ENCODE results near the gene SLC26A6.

DNA sequence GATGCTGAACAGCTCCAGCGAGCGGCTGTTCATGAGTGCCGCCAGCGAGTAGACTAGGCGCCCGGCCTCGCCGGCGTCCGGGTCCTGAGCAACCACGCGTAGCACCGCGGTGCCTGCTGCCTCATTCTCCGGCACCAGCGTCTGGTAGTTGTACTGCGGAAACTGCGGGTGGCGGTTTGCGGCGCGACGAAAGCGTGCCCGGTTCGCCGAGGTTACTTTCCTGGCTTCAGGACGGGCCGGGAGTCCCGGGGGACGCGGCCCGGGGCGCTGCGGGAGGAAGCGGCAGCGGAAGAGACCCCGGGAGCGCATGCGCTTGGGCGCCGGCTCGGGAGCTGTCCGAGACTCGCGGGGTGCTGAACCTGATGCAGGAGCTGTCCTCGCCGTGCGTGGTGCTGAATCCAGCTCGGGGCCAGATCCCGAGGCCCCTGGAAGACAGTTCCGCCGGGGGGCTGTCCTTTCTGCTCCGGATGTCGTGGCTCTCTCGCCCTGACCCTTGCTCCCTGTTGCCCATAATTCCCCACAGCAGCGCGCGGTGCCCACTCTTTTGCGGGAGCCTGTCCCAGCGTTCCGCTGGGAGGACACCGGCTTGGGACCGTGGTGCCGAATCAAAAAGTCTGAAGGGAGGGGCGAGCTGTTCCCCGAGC, 26.4 kb upstream of the SLC26A6 start:
- TF ChIP-seq, protein P1, sequence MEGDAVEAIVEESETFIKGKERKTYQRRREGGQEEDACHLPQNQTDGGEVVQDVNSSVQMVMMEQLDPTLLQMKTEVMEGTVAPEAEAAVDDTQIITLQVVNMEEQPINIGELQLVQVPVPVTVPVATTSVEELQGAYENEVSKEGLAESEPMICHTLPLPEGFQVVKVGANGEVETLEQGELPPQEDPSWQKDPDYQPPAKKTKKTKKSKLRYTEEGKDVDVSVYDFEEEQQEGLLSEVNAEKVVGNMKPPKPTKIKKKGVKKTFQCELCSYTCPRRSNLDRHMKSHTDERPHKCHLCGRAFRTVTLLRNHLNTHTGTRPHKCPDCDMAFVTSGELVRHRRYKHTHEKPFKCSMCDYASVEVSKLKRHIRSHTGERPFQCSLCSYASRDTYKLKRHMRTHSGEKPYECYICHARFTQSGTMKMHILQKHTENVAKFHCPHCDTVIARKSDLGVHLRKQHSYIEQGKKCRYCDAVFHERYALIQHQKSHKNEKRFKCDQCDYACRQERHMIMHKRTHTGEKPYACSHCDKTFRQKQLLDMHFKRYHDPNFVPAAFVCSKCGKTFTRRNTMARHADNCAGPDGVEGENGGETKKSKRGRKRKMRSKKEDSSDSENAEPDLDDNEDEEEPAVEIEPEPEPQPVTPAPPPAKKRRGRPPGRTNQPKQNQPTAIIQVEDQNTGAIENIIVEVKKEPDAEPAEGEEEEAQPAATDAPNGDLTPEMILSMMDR (IDR thresholded peaks at IDR 0.05; ENCODE audit: poor library complexity, severe bottlenecking), result no peak
- TF ChIP-seq EZH2 (IDR thresholded peaks at IDR 0.05; ENCODE audit: borderline replicate concordance, insufficient read depth, low read length, poor library complexity, severe bottlenecking) (no peak), EP300 (conservative IDR thresholded peaks at IDR 0.05; ENCODE audit: poor library complexity, severe bottlenecking) (no peak), POLR2AphosphoS5 (IDR thresholded peaks at IDR 0.05) (no peak), RAD21 (conservative IDR thresholded peaks at IDR 0.05) (no peak)
